Medulla oblongata (tissue), 1 donor: ENCODE results near the gene SMARCAL1.

Experiments
- DNase-seq: peaks from one replicate; pipeline ENCODE4 v3.0.0-alpha.2; 2015; ENCODE audit errors: extremely low spot score

SMARCAL1 gene

GRCh38 chr2:216475767-216476166, 63.5 kb downstream of the SMARCAL1 start:
- DNase-seq: no peak

- no peak for DNase-seq
Measured at GRCh38 chr2:216477283-216478035, 65.2 kb downstream of the SMARCAL1 start.

- DNase-seq: peak; percentile 58
Measured at GRCh38 chr2:216478151-216478550, 65.9 kb downstream of the SMARCAL1 start.

- DNase-seq: no peak
Measured at GRCh38 chr2:216478791-216479190, 66.5 kb downstream of the SMARCAL1 start.

- no peak for DNase-seq
Measured at GRCh38 chr2:216480221-216480620, 67.9 kb downstream of the SMARCAL1 start.

- no peak for DNase-seq
Measured at GRCh38 chr2:216482640-216483039, 70.4 kb downstream of the SMARCAL1 start.

GRCh38 chr2:216485237-216485636, 73.0 kb downstream of the SMARCAL1 start:
- DNase-seq: no peak

- DNase-seq: peak; percentile 33
Measured at GRCh38 chr2:216485745-216486144, 73.5 kb downstream of the SMARCAL1 start.

GRCh38 chr2:216486271-216486670, 74.0 kb downstream of the SMARCAL1 start:
- DNase-seq: no peak

- peak; percentile 47 for DNase-seq
Measured at GRCh38 chr2:216486708-216487107, 74.4 kb downstream of the SMARCAL1 start.

- DNase-seq: no peak
Measured at GRCh38 chr2:216490061-216490460, 77.8 kb downstream of the SMARCAL1 start.

GRCh38 chr2:216491793-216492596, 79.7 kb downstream of the SMARCAL1 start:
- DNase-seq: no peak

GRCh38 chr2:216492597-216493333, 80.5 kb downstream of the SMARCAL1 start:
- no peak for DNase-seq

- DNase-seq: no peak
Measured at GRCh38 chr2:216493334-216493685, 81.0 kb downstream of the SMARCAL1 start.

- no peak for DNase-seq
Measured at GRCh38 chr2:216495656-216496055, 83.4 kb downstream of the SMARCAL1 start.

- DNase-seq: no peak
Measured at GRCh38 chr2:216497382-216498069, 85.2 kb downstream of the SMARCAL1 start.

GRCh38 chr2:216498070-216498378, 85.7 kb downstream of the SMARCAL1 start:
- DNase-seq: no peak

- peak; percentile 97 for DNase-seq
Measured at GRCh38 chr2:216498379-216499352, 86.4 kb downstream of the SMARCAL1 start, which contains the start of gene RPL37A. Gene RPL37A (plus strand): TSS chr2:216498844. CDS start chr2:216498875, 31 bp downstream.

- no peak for DNase-seq
Measured at GRCh38 chr2:216499641-216500218, 87.4 kb downstream of the SMARCAL1 start.

GRCh38 chr2:216500572-216500971, 88.3 kb downstream of the SMARCAL1 start:
- DNase-seq: no peak
